Measurements from ENCODE around the gene EXOC4.

EXOC4 gene

DNA sequence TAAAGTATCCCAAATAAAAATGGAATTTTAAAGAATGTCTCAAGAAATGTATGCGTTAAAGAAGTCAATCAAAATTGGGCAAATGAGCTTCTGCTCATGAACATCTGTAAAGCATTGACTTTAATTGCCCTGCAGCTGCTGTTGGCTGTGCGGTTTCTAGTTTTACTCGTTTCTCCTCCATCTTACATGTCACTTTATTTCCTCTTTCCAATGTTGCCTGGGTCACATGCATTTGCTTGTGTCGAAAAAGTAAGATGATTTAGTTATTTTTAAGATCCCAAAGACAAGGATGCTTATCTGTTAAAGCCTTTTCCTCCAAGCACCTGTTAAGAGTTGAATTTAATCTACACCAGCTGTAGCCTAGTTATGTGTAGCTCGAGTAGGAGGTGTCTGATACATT, 310.4 kb downstream of the EXOC4 start:
- no peak overlapping the region for H3K4me3 ChIP-seq (ENCODE audit: severe bottlenecking)
- TF ChIP-seq CTCF (IDR thresholded peaks at IDR 0.05; ENCODE audit: poor library complexity, severe bottlenecking), result no peak
- peaks cover 1% of the 10 kb centered on the region for H3K4me1 ChIP-seq (ENCODE audit: insufficient read depth, poor library complexity, severe bottlenecking)
- DNase-seq (ENCODE audit: low spot score), result no peak
- H3K9me3 ChIP-seq (ENCODE audit: severe bottlenecking), result no peaks in the 10 kb centered on the region
- no peak for ATAC-seq (ENCODE audit: low read depth)
- no peaks in the 10 kb centered on the region for H3K27me3 ChIP-seq (ENCODE audit: insufficient read depth, poor library complexity, severe bottlenecking)
- H3K27ac ChIP-seq (ENCODE audit: poor library complexity, severe bottlenecking), result no peak overlapping the region
- no peaks in the 10 kb centered on the region for H3K36me3 ChIP-seq (ENCODE audit: low read depth)

GRCh38 chr7:133564484-133564883, 311.6 kb downstream of the EXOC4 start:
- Histone ChIP-seq H3K36me3 (ENCODE audit: low read depth) (no peaks in the 10 kb centered on the region), H3K27ac (ENCODE audit: poor library complexity, severe bottlenecking) (no peak overlapping the region), H3K9me3 (ENCODE audit: severe bottlenecking) (no peaks in the 10 kb centered on the region), H3K4me3 (ENCODE audit: severe bottlenecking) (no peak overlapping the region), H3K27me3 (ENCODE audit: insufficient read depth, poor library complexity, severe bottlenecking) (peaks cover 4% of the 10 kb centered on the region), H3K4me1 (ENCODE audit: insufficient read depth, poor library complexity, severe bottlenecking) (peaks cover 8% of the 10 kb centered on the region)
- no peak for TF ChIP-seq CTCF (IDR thresholded peaks at IDR 0.05; ENCODE audit: poor library complexity, severe bottlenecking)
- ATAC-seq (ENCODE audit: low read depth), result no peak
- no peak for DNase-seq (ENCODE audit: low spot score)

- Histone ChIP-seq H3K36me3 (ENCODE audit: low read depth) (no peaks in the 10 kb centered on the region), H3K27me3 (ENCODE audit: insufficient read depth, poor library complexity, severe bottlenecking) (peaks cover 4% of the 10 kb centered on the region), H3K4me3 (ENCODE audit: severe bottlenecking) (no peak overlapping the region), H3K9me3 (ENCODE audit: severe bottlenecking) (no peaks in the 10 kb centered on the region), H3K27ac (ENCODE audit: poor library complexity, severe bottlenecking) (peak overlapping the region; percentile 1), H3K4me1 (ENCODE audit: insufficient read depth, poor library complexity, severe bottlenecking) (peaks cover 33% of the 10 kb centered on the region)
- no peak for TF ChIP-seq CTCF (IDR thresholded peaks at IDR 0.05; ENCODE audit: poor library complexity, severe bottlenecking)
- ATAC-seq (ENCODE audit: low read depth) (no peak), DNase-seq (ENCODE audit: low spot score) (no peak)
Observed at GRCh38 chr7:133568544-133568943, 315.7 kb downstream of the EXOC4 start.

DNA sequence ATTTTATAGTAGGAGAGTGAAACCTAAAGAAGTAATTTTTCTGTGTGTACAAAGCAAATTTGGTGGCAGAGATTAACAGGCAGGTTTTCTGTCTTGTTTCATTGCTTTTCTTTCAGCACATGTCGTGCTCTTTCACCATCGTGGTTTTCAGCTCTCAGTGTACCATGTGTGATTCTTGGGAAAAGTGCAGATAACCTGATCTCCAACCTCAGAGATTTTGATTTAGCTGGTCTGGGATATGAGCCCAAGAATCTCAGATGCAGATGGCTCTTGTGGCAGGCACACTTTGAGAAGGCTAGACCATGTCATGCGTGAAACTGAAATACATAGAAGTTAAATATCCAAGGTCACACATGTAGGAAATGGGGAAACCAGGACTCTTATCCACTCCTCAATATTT, 317.4 kb downstream of the EXOC4 start:
- no peak for ATAC-seq (ENCODE audit: low read depth)
- Histone ChIP-seq H3K4me1 (ENCODE audit: insufficient read depth, poor library complexity, severe bottlenecking) (peaks cover 33% of the 10 kb centered on the region), H3K36me3 (ENCODE audit: low read depth) (no peaks in the 10 kb centered on the region), H3K27me3 (ENCODE audit: insufficient read depth, poor library complexity, severe bottlenecking) (peaks cover 4% of the 10 kb centered on the region), H3K9me3 (ENCODE audit: severe bottlenecking) (no peaks in the 10 kb centered on the region), H3K4me3 (ENCODE audit: severe bottlenecking) (no peak overlapping the region), H3K27ac (ENCODE audit: poor library complexity, severe bottlenecking) (peak overlapping the region; percentile 67)
- no peak for DNase-seq (ENCODE audit: low spot score)
- TF ChIP-seq CTCF (IDR thresholded peaks at IDR 0.05; ENCODE audit: poor library complexity, severe bottlenecking), result no peak

DNA sequence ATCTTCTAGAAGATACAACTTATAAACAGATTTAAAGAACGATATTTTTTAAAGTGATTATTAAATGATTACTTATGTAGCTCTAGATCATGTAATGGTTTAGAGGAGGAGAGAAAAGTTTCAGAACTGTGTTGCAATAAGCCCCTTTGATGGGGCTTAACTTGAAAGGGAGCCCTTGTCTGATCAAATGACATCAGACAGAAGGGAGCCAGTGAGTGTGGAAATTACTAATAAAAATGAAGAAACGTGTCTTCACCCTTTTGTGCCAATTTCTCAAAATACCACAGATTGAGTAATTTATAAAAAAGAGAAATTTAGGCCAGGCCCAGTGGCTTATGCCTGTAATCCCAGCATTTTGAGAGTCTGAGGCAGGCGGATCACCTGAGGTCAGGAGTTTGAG, 318.2 kb downstream of the EXOC4 start:
- DNase-seq (ENCODE audit: low spot score), result no peak
- H3K9me3 ChIP-seq (ENCODE audit: severe bottlenecking), result no peaks in the 10 kb centered on the region
- no peak for ATAC-seq (ENCODE audit: low read depth)
- H3K27me3 ChIP-seq (ENCODE audit: insufficient read depth, poor library complexity, severe bottlenecking), result peaks cover 4% of the 10 kb centered on the region
- no peak for TF ChIP-seq CTCF (IDR thresholded peaks at IDR 0.05; ENCODE audit: poor library complexity, severe bottlenecking)
- peak overlapping the region; percentile 67 for H3K27ac ChIP-seq (ENCODE audit: poor library complexity, severe bottlenecking)
- H3K4me1 ChIP-seq (ENCODE audit: insufficient read depth, poor library complexity, severe bottlenecking), result peaks cover 33% of the 10 kb centered on the region
- no peaks in the 10 kb centered on the region for H3K36me3 ChIP-seq (ENCODE audit: low read depth)
- no peak overlapping the region for H3K4me3 ChIP-seq (ENCODE audit: severe bottlenecking)

All from RWPE2 (cell line).